DOHH2 (cell line): ENCODE results near the gene STK4.

Source experiments
- CTCF ChIP-seq: fragments of 200-600 bp; sonication (generic); IDR thresholded peaks from one replicate; pipeline ENCODE4 v1.5.1; 2014; ENCODE audit warnings: antibody characterized with exemption, mild to moderate bottlenecking, low read depth, low read length; ENCODE audit not compliant: poor library complexity, severe bottlenecking
- EZH2phosphoT487 ChIP-seq: fragments of 200-600 bp; sonication (generic); IDR thresholded peaks from 2 replicates; pipeline ENCODE4 v1.6.1; 2017; ENCODE audit warnings: borderline replicate concordance, mild to moderate bottlenecking, antibody characterized with exemption, low read length, moderate library complexity, mixed read lengths

- no peak for TF ChIP-seq CTCF
- TF ChIP-seq EZH2phosphoT487, result no peak
Measured at GRCh38 chr20:45094864-45095574, 128.7 kb downstream of the STK4 start.
